Hepatocyte (in vitro differentiated cells): Measurements from ENCODE around the gene RNF32. TPM values are rescaled to one million over a fixed set of nuclear protein-coding genes. Genes with fewer than 3 reads are reported as not detected.
A peak's percentile ranks its signal among the peaks of the same experiment; 100 is the strongest.

Source experiments
- DNase-seq: peaks from one replicate; pipeline ENCODE4 v3.0.0-alpha.2; 2016; ENCODE audit warnings: low spot score
- H2AFZ ChIP-seq: fragments of 200-600 bp; sonication (generic); 2 replicates; pipeline ENCODE4 v1.6.0; 2016; ENCODE audit warnings: antibody characterized with exemption, mild to moderate bottlenecking
- H3K27ac ChIP-seq: fragments of 200-600 bp; sonication (generic); 2 replicates; pipeline ENCODE4 v1.5.1; 2016; ENCODE audit warnings: mild to moderate bottlenecking
- H3K27me3 ChIP-seq: fragments of 200-600 bp; sonication (generic); 2 replicates; pipeline ENCODE4 v1.6.1; 2016
- H3K36me3 ChIP-seq: fragments of 200-600 bp; sonication (generic); replicated peaks from 2 replicates; pipeline ENCODE4 v1.5.1; 2016; ENCODE audit warnings: low read depth; ENCODE audit not compliant: insufficient read depth
- H3K4me1 ChIP-seq: fragments of 200-600 bp; sonication (generic); 2 replicates; pipeline ENCODE4 v1.5.1; 2016; ENCODE audit warnings: mild to moderate bottlenecking, moderate library complexity; ENCODE audit not compliant: insufficient read depth
- H3K4me2 ChIP-seq: fragments of 200-600 bp; sonication (generic); 2 replicates; pipeline ENCODE4 v1.6.0; 2016
- H3K4me3 ChIP-seq: fragments of 200-600 bp; sonication (generic); 2 replicates; pipeline ENCODE4 v1.5.1; 2016; ENCODE audit warnings: mild to moderate bottlenecking
- H3K79me2 ChIP-seq: fragments of 200-600 bp; sonication (generic); 2 replicates; pipeline ENCODE4 v1.6.0; 2017; ENCODE audit warnings: mild to moderate bottlenecking
- H3K9me2 ChIP-seq: fragments of 200-600 bp; sonication (generic); replicated peaks from 2 replicates; pipeline ENCODE4 v1.6.0; 2017; ENCODE audit warnings: mild to moderate bottlenecking; ENCODE audit not compliant: insufficient read depth
- H3K9me3 ChIP-seq: fragments of 200-600 bp; sonication (generic); 2 replicates; pipeline ENCODE4 v1.5.1; 2016; ENCODE audit warnings: low read depth, mild to moderate bottlenecking
- H4K20me1 ChIP-seq: fragments of 200-600 bp; sonication (generic); 2 replicates; pipeline ENCODE4 v1.6.0; 2016; ENCODE audit warnings: mild to moderate bottlenecking; ENCODE audit not compliant: insufficient read depth, poor library complexity, severe bottlenecking
- CTCF ChIP-seq: fragments of 200-600 bp; sonication (generic); IDR thresholded peaks from 2 replicates; pipeline ENCODE4 v1.5.1; 2016; ENCODE audit warnings: antibody characterized with exemption, mild to moderate bottlenecking; ENCODE audit not compliant: poor library complexity
- EZH2 ChIP-seq: fragments of 200-600 bp; sonication (generic); IDR thresholded peaks from 2 replicates; pipeline ENCODE4 v1.6.1; 2016; ENCODE audit warnings: antibody characterized with exemption, mild to moderate bottlenecking, borderline replicate concordance
- EZH2phosphoT487 ChIP-seq: fragments of 200-600 bp; sonication (generic); IDR thresholded peaks from one replicate; pipeline ENCODE4 v1.6.1; 2018; ENCODE audit warnings: antibody characterized with exemption, mild to moderate bottlenecking, low read depth, moderate library complexity; ENCODE audit not compliant: unreplicated experiment, severe bottlenecking
- WGBS: methylation state at CpG from one replicate; pipeline ENCODE4 v1.1.6; 2016; ENCODE audit warnings: low lambda C conversion rate; ENCODE audit errors: missing lambda C conversion rate; 5-methylcytosine and 5-hydroxymethylcytosine counted together
- polyA plus RNA-seq: library from polyadenylated mRNA; unstranded; fragments of >200 nt; fragmentation: Nextera tagmentation; extraction: Ambion mirVana; gene quantifications from 2 replicates; pipeline ENCODE4 v1.2.1, GENCODE V29; 2016
- total RNA-seq: library from RNA; depleted of rRNA; stranded (reverse); fragments of >200 nt; gene quantifications from 2 replicates; pipeline ENCODE4 v1.2.3, GENCODE V29; 2014

RNF32 gene
- total and polyA plus RNA-seq, 2 experiments from 2014 or later = 1.4 to 2.9 TPM

GRCh38 chr7:156600496-156600895, 40.1 kb upstream of the RNF32 start:
- H3K9me2 ChIP-seq = no peaks in the 10 kb centered on the region
- no peaks in the 10 kb centered on the region for H3K27me3 ChIP-seq
- no peak overlapping the region for H3K4me2 ChIP-seq
- H3K36me3 ChIP-seq = no peaks in the 10 kb centered on the region
- no peak for DNase-seq
- WGBS = 91% methylated on average over 8 of the region's 8 CpGs
- no peaks in the 10 kb centered on the region for H4K20me1 ChIP-seq
- H2AFZ ChIP-seq = no peak overlapping the region
- H3K27ac ChIP-seq = no peak overlapping the region
- no peaks in the 10 kb centered on the region for H3K9me3 ChIP-seq
- H3K4me1 ChIP-seq = peaks cover 6% of the 10 kb centered on the region
- TF ChIP-seq CTCF = no peak
- TF ChIP-seq EZH2 = no peak
- no peak for TF ChIP-seq EZH2phosphoT487
- H3K4me3 ChIP-seq = no peak overlapping the region
- H3K79me2 ChIP-seq = no peaks in the 10 kb centered on the region

DNA sequence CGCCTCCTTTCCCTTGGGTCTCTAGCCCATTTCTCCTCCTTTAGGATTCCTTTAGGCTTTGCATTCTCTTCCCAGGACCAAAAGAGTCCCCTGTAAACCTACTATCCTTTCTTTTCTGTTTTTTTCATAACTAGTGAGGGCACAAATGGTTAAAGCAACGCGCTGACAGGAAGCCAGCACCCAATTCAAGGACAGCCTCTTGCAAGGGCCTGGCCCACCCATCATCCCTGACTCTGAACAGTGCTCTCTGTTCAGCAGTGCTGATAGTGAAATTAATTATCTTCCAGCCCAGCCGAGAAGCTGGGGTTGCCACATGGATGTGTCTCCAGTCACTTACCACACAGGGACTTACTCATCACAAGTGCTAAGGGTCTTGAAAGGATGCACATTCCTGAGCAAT, 38.3 kb upstream of the RNF32 start:
- WGBS = 81% methylated on average over 4 of the region's 4 CpGs
- Histone ChIP-seq H2AFZ (no peak overlapping the region), H3K79me2 (no peaks in the 10 kb centered on the region), H3K9me2 (no peaks in the 10 kb centered on the region), H3K4me1 (peaks cover 6% of the 10 kb centered on the region), H3K9me3 (no peaks in the 10 kb centered on the region), H3K27me3 (no peaks in the 10 kb centered on the region), H3K4me3 (no peak overlapping the region), H4K20me1 (no peaks in the 10 kb centered on the region), H3K27ac (peak overlapping the region; percentile 49), H3K4me2 (peak overlapping the region; percentile 53), H3K36me3 (no peaks in the 10 kb centered on the region)
- TF ChIP-seq CTCF (no peak), EZH2 (no peak)
- DNase-seq = no peak

- no peaks in the 10 kb centered on the region for H3K9me2 ChIP-seq
- no peaks in the 10 kb centered on the region for H3K9me3 ChIP-seq
- DNase-seq = no peak
- H4K20me1 ChIP-seq = no peaks in the 10 kb centered on the region
- H2AFZ ChIP-seq = no peak overlapping the region
- peaks cover 6% of the 10 kb centered on the region for H3K4me1 ChIP-seq
- peak overlapping the region; percentile 49 for H3K27ac ChIP-seq
- H3K36me3 ChIP-seq = no peaks in the 10 kb centered on the region
- H3K27me3 ChIP-seq = no peaks in the 10 kb centered on the region
- H3K4me3 ChIP-seq = no peak overlapping the region
- no peaks in the 10 kb centered on the region for H3K79me2 ChIP-seq
- 51% methylated on average over 6 of the region's 6 CpGs for WGBS
- H3K4me2 ChIP-seq = peak overlapping the region; percentile 53
- TF ChIP-seq EZH2phosphoT487 = no peak
- TF ChIP-seq CTCF = no peak
Measured at GRCh38 chr7:156603011-156603410, 37.6 kb upstream of the RNF32 start.

DNA sequence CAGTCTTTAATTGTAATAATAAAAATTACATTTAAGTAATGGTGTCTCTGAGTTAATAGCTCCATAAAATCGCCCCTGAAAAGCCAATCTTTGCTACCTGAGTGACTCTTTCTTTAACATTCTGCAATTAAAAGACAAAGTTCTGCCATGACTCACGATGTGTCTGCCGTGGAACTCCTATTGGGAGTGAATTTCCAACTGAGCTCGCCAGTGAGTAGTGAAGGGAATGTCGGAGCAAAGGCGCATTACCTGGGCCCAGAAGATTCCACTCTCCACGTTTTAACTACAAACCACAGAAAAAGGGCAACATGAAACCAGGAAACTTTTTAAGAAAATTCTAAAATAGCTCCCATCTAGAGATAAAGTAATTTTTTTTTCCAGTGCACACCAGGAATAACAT, 36.9 kb upstream of the RNF32 start:
- Histone ChIP-seq H3K79me2 (no peaks in the 10 kb centered on the region), H3K27me3 (no peaks in the 10 kb centered on the region), H2AFZ (no peak overlapping the region), H4K20me1 (no peaks in the 10 kb centered on the region), H3K27ac (peak overlapping the region; percentile 49), H3K9me3 (no peaks in the 10 kb centered on the region), H3K9me2 (no peaks in the 10 kb centered on the region), H3K4me2 (no peak overlapping the region), H3K4me3 (no peak overlapping the region), H3K36me3 (no peaks in the 10 kb centered on the region), H3K4me1 (peaks cover 6% of the 10 kb centered on the region)
- WGBS = 67% methylated on average over 7 of the region's 7 CpGs
- no peak for TF ChIP-seq CTCF
- TF ChIP-seq EZH2 = no peak
- TF ChIP-seq EZH2phosphoT487 = no peak
- no peak for DNase-seq
